CD14-positive monocyte (primary cell): ENCODE results near the gene HIVEP3. TPM values are rescaled to one million over a fixed set of nuclear protein-coding genes. Genes with fewer than 3 reads are reported as not detected.

Experiments
- DNase-seq, 3 donors: peaks; one replicate each; pipeline ENCODE4 v3.0.0-alpha.2; 2011 to 2022
- H2AFZ ChIP-seq: 2 replicates; pipeline ENCODE4 v1.6.0; 2012; ENCODE audit warnings: mild to moderate bottlenecking, low read depth, low read length, inconsistent platforms; ENCODE audit not compliant: insufficient read depth, poor library complexity, severe bottlenecking
- H3K27ac ChIP-seq, 2 donors: 1 replicate in 1 of 2; 2 replicates in 1 of 2; pipeline ENCODE4 v1.5.1; 2012 to 2013; ENCODE audit warnings: low read length in 2 of 2, control low read depth in 1 of 2, inconsistent platforms in 1 of 2, low read depth in 1 of 2, mild to moderate bottlenecking in 1 of 2
- H3K27me3 ChIP-seq, 2 donors: one replicate each; pipeline versions ENCODE4 v1.6.0 to v1.6.1; 2011 to 2013; ENCODE audit warnings: low read length in 2 of 2; ENCODE audit not compliant: control insufficient read depth in 2 of 2, insufficient read depth in 2 of 2
- H3K36me3 ChIP-seq, 2 donors: replicated peaks in 1 of 2; 1 replicate in 1 of 2; 2 replicates in 1 of 2; pipeline versions ENCODE4 v1.5.1 to v1.6.1; 2012 to 2013; ENCODE audit warnings: low read length in 2 of 2, control low read depth in 1 of 2, inconsistent platforms in 1 of 2, mild to moderate bottlenecking in 1 of 2; ENCODE audit not compliant: insufficient read depth in 2 of 2, control insufficient read depth in 1 of 2
- H3K4me1 ChIP-seq, 2 donors: 1 replicate in 1 of 2; 2 replicates in 1 of 2; pipeline versions ENCODE4 v1.5.1 to v1.6.1; 2012 to 2013; ENCODE audit warnings: low read length in 2 of 2, control low read depth in 1 of 2, inconsistent platforms in 1 of 2, mild to moderate bottlenecking in 1 of 2, moderate library complexity in 1 of 2; ENCODE audit not compliant: insufficient read depth in 2 of 2, control insufficient read depth in 1 of 2
- H3K4me2 ChIP-seq: replicated peaks from 2 replicates; pipeline ENCODE3; 2012; ENCODE audit warnings: low read length, moderate library complexity, mild to moderate bottlenecking; ENCODE audit not compliant: poor library complexity, severe bottlenecking; ENCODE audit errors: extremely low read depth
- H3K4me3 ChIP-seq, 3 experiments: fragments of 200-600 bp in 1 of 3; sonication (generic) in 1 of 3; replicated peaks in 1 of 3; 1 replicate in 2 of 3; 2 replicates in 1 of 3; pipeline ENCODE4 v1.5.1; 2011 to 2013; ENCODE audit warnings: low read length in 3 of 3, mild to moderate bottlenecking in 3 of 3, control low read depth in 2 of 3, low read depth in 2 of 3, inconsistent platforms in 1 of 3, moderate library complexity in 1 of 3
- H3K79me2 ChIP-seq: 2 replicates; pipeline ENCODE4 v1.6.0; 2012; ENCODE audit warnings: mild to moderate bottlenecking, control low read depth, inconsistent platforms, low read length, moderate library complexity; ENCODE audit not compliant: insufficient read depth
- H3K9ac ChIP-seq: 2 replicates; pipeline ENCODE4 v1.6.0; 2017; ENCODE audit warnings: low read length, mild to moderate bottlenecking; ENCODE audit not compliant: insufficient read depth, poor library complexity, severe bottlenecking
- H3K9me3 ChIP-seq, 2 donors: replicated peaks in 1 of 2; 1 replicate in 1 of 2; 2 replicates in 1 of 2; pipeline versions ENCODE4 v1.5.1 to v1.6.1; 2012 to 2013; ENCODE audit warnings: low read length in 2 of 2, control low read depth in 1 of 2; ENCODE audit not compliant: control insufficient read depth in 1 of 2, insufficient read depth in 1 of 2
- H4K20me1 ChIP-seq: 2 replicates; pipeline ENCODE4 v1.6.0; 2012; ENCODE audit warnings: mild to moderate bottlenecking, low read length, control low read depth, moderate library complexity; ENCODE audit not compliant: insufficient read depth
- H3K27ac Mint-ChIP-seq, 7 donors: one replicate each; pipeline ENCODE4 v1.8.0; 2020; ENCODE audit warnings: mild to moderate bottlenecking in 7 of 7, mixed read lengths in 7 of 7, moderate library complexity in 6 of 7, inconsistent platforms in 2 of 7
- H3K27me3 Mint-ChIP-seq, 3 donors: one replicate each; pipeline ENCODE4 v1.8.0; 2021 to 2022; ENCODE audit warnings: low read depth in 3 of 3, mild to moderate bottlenecking in 3 of 3, mixed read lengths in 3 of 3, moderate library complexity in 3 of 3, inconsistent platforms in 1 of 3
- H3K36me3 Mint-ChIP-seq, 2 donors: one replicate each; pipeline ENCODE4 v1.8.0; 2020; ENCODE audit warnings: mixed read lengths in 2 of 2, inconsistent platforms in 1 of 2, mild to moderate bottlenecking in 1 of 2
- H3K4me1 Mint-ChIP-seq: one replicate; pipeline ENCODE4 v1.8.0; 2020; ENCODE audit warnings: mild to moderate bottlenecking, mixed read lengths
- H3K4me3 Mint-ChIP-seq, 2 donors: one replicate each; pipeline ENCODE4 v1.8.0; 2020; ENCODE audit warnings: mild to moderate bottlenecking in 2 of 2, mixed read lengths in 2 of 2, moderate library complexity in 1 of 2
- H3K9me3 Mint-ChIP-seq, 7 donors: one replicate each; pipeline ENCODE4 v1.8.0; 2020 to 2022; ENCODE audit warnings: mixed read lengths in 7 of 7, mild to moderate bottlenecking in 6 of 7, moderate library complexity in 6 of 7, inconsistent platforms in 2 of 7
- CTCF ChIP-seq: fragments of 200-600 bp; IDR thresholded peaks from one replicate; pipeline ENCODE4 v1.8.0; 2022; ENCODE audit warnings: antibody characterized with exemption, mild to moderate bottlenecking
- WGBS: methylation state at CpG from one replicate; pipeline ENCODE4 v1.1.5; 2013; ENCODE audit warnings: missing lambda C conversion rate; ENCODE audit not compliant: insufficient coverage; 5-methylcytosine and 5-hydroxymethylcytosine counted together
- intact Hi-C, 2 donors: fragments of 100-400 bp; cut with micrococcal nuclease; formaldehyde crosslinking; loops; one replicate each; pipeline versions ENCODE4 v1.15.0 to v1.15.1; 2023
- polyA plus RNA-seq, 3 donors: library from polyadenylated mRNA; depleted of rRNA in 1 of 3; unstranded in 2 of 3; stranded (reverse) in 1 of 3; fragments of 300-500 nt in 2 of 3; fragments of >200 nt in 1 of 3; fragmentation: Illumina TruSeq in 2 of 3; gene quantifications; 1 replicate in 2 of 3; 2 replicates in 1 of 3; pipeline ENCODE4 v1.2.3, GENCODE V29; 2012 to 2021

HIVEP3 gene
- polyA plus RNA-seq, 3 donors, result 1.2 to 3.7 (median 1.8) TPM

DNA sequence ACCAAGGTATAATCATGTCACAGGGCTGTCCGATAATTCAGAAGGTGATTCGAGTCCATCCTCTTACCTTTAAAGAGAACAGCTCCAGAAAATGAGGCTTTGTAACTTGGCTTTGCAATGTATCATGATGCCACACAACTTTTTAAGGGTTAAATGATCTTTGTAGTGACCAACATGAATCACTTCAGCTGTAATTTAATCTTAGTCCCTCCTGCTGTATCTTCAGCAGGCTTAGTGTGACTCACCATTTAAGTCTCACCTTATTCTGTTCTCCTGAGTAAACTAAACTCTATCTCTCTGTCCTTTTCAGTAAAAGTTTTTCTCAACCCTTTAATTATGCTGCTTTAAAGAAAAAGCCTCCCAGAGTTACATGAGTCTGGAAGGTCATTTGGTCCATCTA is 1.9 kb upstream of the HIVEP3 start:
- no peak overlapping the region for H3K27ac Mint-ChIP-seq
- intact Hi-C loops, result no loop called here

DNA sequence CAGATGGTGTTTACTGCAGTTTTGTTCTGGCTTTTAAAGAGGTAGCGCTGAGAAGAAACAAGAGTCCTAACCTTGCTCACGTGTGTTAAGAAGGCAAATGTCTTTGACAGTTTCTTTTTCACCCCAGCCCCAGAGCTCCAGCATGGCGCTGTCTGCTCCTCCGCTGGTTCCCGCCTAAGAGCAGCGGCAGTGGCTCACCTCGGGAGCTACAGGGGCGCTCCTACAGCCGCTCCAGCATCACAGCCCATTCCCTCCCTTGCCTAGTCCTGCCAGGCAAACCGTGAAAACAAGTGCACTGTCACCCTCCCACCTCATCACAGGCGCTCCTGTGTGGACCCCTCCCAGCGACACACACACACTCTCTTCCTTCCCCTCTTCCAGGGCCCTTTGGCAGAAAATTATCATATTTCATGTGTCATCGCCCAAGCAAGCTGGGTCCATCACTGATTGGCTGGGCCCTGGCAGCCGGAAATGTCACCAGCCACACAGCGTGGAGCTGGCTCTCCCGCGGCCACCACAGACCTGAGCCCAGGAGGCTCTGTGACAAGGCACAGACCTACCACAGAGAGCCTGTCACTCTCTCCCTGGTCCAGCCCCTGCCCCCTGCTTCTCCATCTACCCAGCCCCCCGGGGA is 1.2 kb upstream of the HIVEP3 start:
- Histone ChIP-seq H3K4me1 (peaks cover 22 to 23% of the 10 kb centered on the region in 2 donors), H3K4me3 (peak overlapping the region in 2 of 3 experiments; percentile 29 to 57)

More for the DNA sequence above, 1.9 kb upstream of the HIVEP3 start:
- Histone ChIP-seq H4K20me1 (no peaks in the 10 kb centered on the region), H3K9ac (no peak overlapping the region), H3K79me2 (no peaks in the 10 kb centered on the region), H3K27me3 (peaks cover 26 to 31% of the 10 kb centered on the region in 2 donors), H3K36me3 (no peaks in the 10 kb centered on the region), H3K4me3 (no peak overlapping the region), H3K4me1 (peaks cover 22 to 23% of the 10 kb centered on the region in 2 donors), H3K27ac (no peak overlapping the region), H2AFZ (no peak overlapping the region), H3K9me3 (peaks cover 0 to 6% of the 10 kb centered on the region in 2 donors), H3K4me2 (no peak overlapping the region)
- no peak for TF ChIP-seq CTCF
- Mint-ChIP-seq H3K36me3 (peaks cover 4 to 8% of the 10 kb centered on the region in 2 donors), H3K4me3 (no peak overlapping the region), H3K4me1 (peaks cover 32% of the 10 kb centered on the region), H3K9me3 (peaks cover 2 to 19% (median 9%) of the 10 kb centered on the region in 7 donors), H3K27me3 (peaks cover 41 to 50% (median 42%) of the 10 kb centered on the region in 3 donors)
- no CpG with 5 or more reads among the region's 2 CpGs for WGBS
- DNase-seq, result no peak

More for the DNA sequence above, 1.2 kb upstream of the HIVEP3 start:
- no peaks in the 10 kb centered on the region for H3K36me3 ChIP-seq
- H3K9ac ChIP-seq, result no peak overlapping the region
- H4K20me1 ChIP-seq, result no peaks in the 10 kb centered on the region
- no peak for TF ChIP-seq CTCF
- H2AFZ ChIP-seq, result peak overlapping the region; percentile 19
- Mint-ChIP-seq H3K9me3 (peaks cover 2 to 19% (median 9%) of the 10 kb centered on the region in 7 donors), H3K36me3 (peaks cover 4 to 8% of the 10 kb centered on the region in 2 donors), H3K4me1 (peaks cover 32% of the 10 kb centered on the region), H3K27me3 (peaks cover 42 to 50% (median 42%) of the 10 kb centered on the region in 3 donors), H3K4me3 (peak overlapping the region; percentile 71 to 93), H3K27ac (peak overlapping the region in 4 of 7 donors; percentile 7 to 81 (median 42))
- no peak overlapping the region for H3K27ac ChIP-seq
- H3K9me3 ChIP-seq, result peaks cover 0 to 6% of the 10 kb centered on the region in 2 donors
- 14% methylated on average over 16 of the region's 18 CpGs for WGBS
- H3K4me2 ChIP-seq, result peak overlapping the region; percentile 45
- intact Hi-C loops, result no loop called here
- no peaks in the 10 kb centered on the region for H3K79me2 ChIP-seq
- peaks cover 26 to 31% of the 10 kb centered on the region in 2 donors for H3K27me3 ChIP-seq
- DNase-seq, result peak; percentile 47 to 79 (median 72)
